PC-3 (cell line): ENCODE measurements around the gene SLC25A29. TPM values are rescaled to one million over a fixed set of nuclear protein-coding genes. Genes with fewer than 3 reads are reported as not detected.
A peak's percentile ranks its signal among the peaks of the same experiment; 100 is the strongest.

Source experiments
- ATAC-seq: fragments of 200-7000 bp; cut with Tn5 transposase; 2 replicates; pipeline ENCODE4 v1.9.1; 2020; ENCODE audit warnings: mild to moderate bottlenecking, moderate library complexity
- BruUV-seq: library from RNA; stranded (reverse); fragments of 400-500 nt; replicated peaks from 2 replicates; lab custom pipeline; 2021; lab: Mats Ljungman, UMichigan
- CTCF ChIA-PET: fragments of 300-600 bp; sonication (Branson Sonifier 250); formaldehyde crosslinking; loops from one replicate; lab custom pipeline; 2022; ENCODE audit warnings: antibody characterized with exemption; lab: Charles Lee
- POLR2A ChIA-PET: fragments of 300-600 bp; sonication (Branson Sonifier 250); formaldehyde crosslinking; loops from one replicate; lab custom pipeline; 2022; ENCODE audit warnings: antibody characterized with exemption; ENCODE audit not compliant: unreplicated experiment; lab: Charles Lee
- DNase-seq: peaks from one replicate; pipeline ENCODE4 v3.0.0-alpha.2; 2015
- H2AFZ ChIP-seq: fragments of 300-600 bp; sonication (generic); 2 replicates; pipeline ENCODE4 v1.6.0; 2016; ENCODE audit warnings: antibody characterized with exemption, low read length
- H3F3A ChIP-seq: fragments of 300-600 bp; sonication (generic); one replicate; pipeline ENCODE4 v1.6.0; 2017; ENCODE audit warnings: antibody characterized with exemption, low read length, control low read depth, mild to moderate bottlenecking; ENCODE audit not compliant: unreplicated experiment
- H3K27ac ChIP-seq: fragments of 300-600 bp; sonication (generic); 2 replicates; pipeline ENCODE4 v1.5.1; 2016; ENCODE audit warnings: mild to moderate bottlenecking, low read length
- H3K27me3 ChIP-seq: fragments of 300-600 bp; sonication (generic); 2 replicates; pipeline ENCODE4 v1.6.1; 2016; ENCODE audit warnings: low read length, mixed read lengths
- H3K36me3 ChIP-seq: fragments of 300-600 bp; sonication (generic); 2 replicates; pipeline ENCODE4 v1.6.1; 2016; ENCODE audit warnings: low read depth, mixed run types, low read length, mixed read lengths
- H3K4me1 ChIP-seq: fragments of 300-600 bp; sonication (generic); 2 replicates; pipeline ENCODE4 v1.5.1; 2016; ENCODE audit warnings: low read length; ENCODE audit not compliant: insufficient read depth
- H3K4me2 ChIP-seq: fragments of 300-600 bp; sonication (generic); 2 replicates; pipeline ENCODE4 v1.6.0; 2016; ENCODE audit warnings: low read length
- H3K4me3 ChIP-seq: fragments of 300-600 bp; sonication (generic); 2 replicates; pipeline ENCODE4 v1.5.1; 2016; ENCODE audit warnings: mild to moderate bottlenecking, low read length, mixed read lengths
- H3K79me2 ChIP-seq: fragments of 300-600 bp; sonication (generic); 2 replicates; pipeline ENCODE4 v1.6.1; 2017; ENCODE audit warnings: low read length, mixed read lengths
- H3K9ac ChIP-seq: fragments of 300-600 bp; sonication (generic); 2 replicates; pipeline ENCODE4 v1.6.0; 2016; ENCODE audit warnings: mild to moderate bottlenecking, low read length
- H3K9me2 ChIP-seq: fragments of 300-600 bp; sonication (generic); replicated peaks from 2 replicates; pipeline ENCODE4 v1.6.1; 2016; ENCODE audit warnings: mixed run types, low read length, mixed read lengths
- H3K9me3 ChIP-seq: fragments of 300-600 bp; sonication (generic); 2 replicates; pipeline ENCODE4 v1.6.1; 2016; ENCODE audit warnings: low read length, mixed read lengths
- H4K20me1 ChIP-seq: fragments of 300-600 bp; sonication (generic); 2 replicates; pipeline ENCODE4 v1.6.1; 2016; ENCODE audit warnings: low read length, mixed read lengths
- EZH2 ChIP-seq: fragments of 300-600 bp; sonication (generic); IDR thresholded peaks from one replicate; pipeline ENCODE4 v1.6.1; 2017; ENCODE audit warnings: antibody characterized with exemption, mild to moderate bottlenecking, low read length; ENCODE audit not compliant: unreplicated experiment
- EZH2phosphoT487 ChIP-seq: fragments of 300-600 bp; sonication (generic); IDR thresholded peaks from 2 replicates; pipeline ENCODE4 v1.6.1; 2018; ENCODE audit warnings: mild to moderate bottlenecking, antibody characterized with exemption, low read length, borderline replicate concordance
- intact Hi-C: fragments of 100-400 bp; cut with micrococcal nuclease; formaldehyde crosslinking; loops from 2 replicates; pipeline ENCODE4 v1.9.0; 2023
- total RNA-seq: library from RNA; depleted of rRNA; stranded (reverse); fragments of >200 nt; gene quantifications from 2 replicates; pipeline ENCODE4 v1.2.3, GENCODE V29; 2014
- TF ChIP-seq, protein P1 (sequence below): fragments of 300-600 bp; sonication (generic); conservative IDR thresholded peaks from 2 replicates; pipeline ENCODE4 v1.5.1; 2017; ENCODE audit warnings: antibody characterized with exemption, low read depth, mild to moderate bottlenecking, low read length

Gene SLC25A29
- total RNA-seq, 1 experiment from 2014 or later: 53.9 TPM

- Histone ChIP-seq H3K79me2 (peaks cover 17% of the 10 kb centered on the region), H3F3A (peaks cover 6% of the 10 kb centered on the region), H3K4me3 (no peak overlapping the region), H3K27me3 (no peaks in the 10 kb centered on the region), H3K27ac (peak overlapping the region; percentile 49), H3K4me2 (peak overlapping the region; percentile 53), H2AFZ (no peak overlapping the region), H3K36me3 (no peaks in the 10 kb centered on the region), H3K9me3 (no peaks in the 10 kb centered on the region), H4K20me1 (peaks cover 9% of the 10 kb centered on the region; the same call in 1 of the 2 replicates), H3K9ac (no peak overlapping the region), H3K4me1 (peaks cover 31% of the 10 kb centered on the region), H3K9me2 (no peaks in the 10 kb centered on the region)
- intact Hi-C loops: loop anchor here (1.0 to 2.0 kb wide), 2 partner anchors 18 to 75 kb away; no protein-coding TSS in a partner anchor
- TF ChIP-seq, protein P1, sequence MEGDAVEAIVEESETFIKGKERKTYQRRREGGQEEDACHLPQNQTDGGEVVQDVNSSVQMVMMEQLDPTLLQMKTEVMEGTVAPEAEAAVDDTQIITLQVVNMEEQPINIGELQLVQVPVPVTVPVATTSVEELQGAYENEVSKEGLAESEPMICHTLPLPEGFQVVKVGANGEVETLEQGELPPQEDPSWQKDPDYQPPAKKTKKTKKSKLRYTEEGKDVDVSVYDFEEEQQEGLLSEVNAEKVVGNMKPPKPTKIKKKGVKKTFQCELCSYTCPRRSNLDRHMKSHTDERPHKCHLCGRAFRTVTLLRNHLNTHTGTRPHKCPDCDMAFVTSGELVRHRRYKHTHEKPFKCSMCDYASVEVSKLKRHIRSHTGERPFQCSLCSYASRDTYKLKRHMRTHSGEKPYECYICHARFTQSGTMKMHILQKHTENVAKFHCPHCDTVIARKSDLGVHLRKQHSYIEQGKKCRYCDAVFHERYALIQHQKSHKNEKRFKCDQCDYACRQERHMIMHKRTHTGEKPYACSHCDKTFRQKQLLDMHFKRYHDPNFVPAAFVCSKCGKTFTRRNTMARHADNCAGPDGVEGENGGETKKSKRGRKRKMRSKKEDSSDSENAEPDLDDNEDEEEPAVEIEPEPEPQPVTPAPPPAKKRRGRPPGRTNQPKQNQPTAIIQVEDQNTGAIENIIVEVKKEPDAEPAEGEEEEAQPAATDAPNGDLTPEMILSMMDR: no peak
- no peak for TF ChIP-seq EZH2
- no peak for TF ChIP-seq EZH2phosphoT487
- ChIA-PET CTCF (interaction anchor here (0.6 to 1.3 kb wide), 4 partner anchors 18 to 248 kb away, joined by 3 to 11 read pairs (median 8); no protein-coding TSS in a partner anchor), POLR2A (no interaction called here)
- no TSS peak for BruUV-seq
- ATAC-seq: peak; percentile 27
- DNase-seq: peak; percentile 92
Observed at GRCh38 chr14:100302616-100303015, 3.6 kb downstream of the SLC25A29 start.

GRCh38 chr14:100299238-100299560 is 7.0 kb downstream of the SLC25A29 start:
- ATAC-seq (no peak), DNase-seq (no peak)
- Histone ChIP-seq H3K27me3 (no peaks in the 10 kb centered on the region), H4K20me1 (peaks cover 4% of the 10 kb centered on the region; the same call in 1 of the 2 replicates), H3K9ac (no peak overlapping the region), H3K27ac (no peak overlapping the region), H3K4me3 (no peak overlapping the region), H3K36me3 (no peaks in the 10 kb centered on the region), H3K79me2 (peaks cover 4% of the 10 kb centered on the region; the same call in 1 of the 2 replicates), H2AFZ (no peak overlapping the region), H3F3A (peaks cover 6% of the 10 kb centered on the region), H3K9me2 (no peaks in the 10 kb centered on the region), H3K4me1 (peaks cover 14% of the 10 kb centered on the region), H3K4me2 (no peak overlapping the region), H3K9me3 (no peaks in the 10 kb centered on the region)
- POLR2A ChIA-PET: no interaction called here
- intact Hi-C loops: no loop called here
- TF ChIP-seq EZH2: no peak
- TF ChIP-seq, protein P1: no peak
- no peak for TF ChIP-seq EZH2phosphoT487
- no TSS peak for BruUV-seq
- CTCF ChIA-PET: no interaction called here

DNA sequence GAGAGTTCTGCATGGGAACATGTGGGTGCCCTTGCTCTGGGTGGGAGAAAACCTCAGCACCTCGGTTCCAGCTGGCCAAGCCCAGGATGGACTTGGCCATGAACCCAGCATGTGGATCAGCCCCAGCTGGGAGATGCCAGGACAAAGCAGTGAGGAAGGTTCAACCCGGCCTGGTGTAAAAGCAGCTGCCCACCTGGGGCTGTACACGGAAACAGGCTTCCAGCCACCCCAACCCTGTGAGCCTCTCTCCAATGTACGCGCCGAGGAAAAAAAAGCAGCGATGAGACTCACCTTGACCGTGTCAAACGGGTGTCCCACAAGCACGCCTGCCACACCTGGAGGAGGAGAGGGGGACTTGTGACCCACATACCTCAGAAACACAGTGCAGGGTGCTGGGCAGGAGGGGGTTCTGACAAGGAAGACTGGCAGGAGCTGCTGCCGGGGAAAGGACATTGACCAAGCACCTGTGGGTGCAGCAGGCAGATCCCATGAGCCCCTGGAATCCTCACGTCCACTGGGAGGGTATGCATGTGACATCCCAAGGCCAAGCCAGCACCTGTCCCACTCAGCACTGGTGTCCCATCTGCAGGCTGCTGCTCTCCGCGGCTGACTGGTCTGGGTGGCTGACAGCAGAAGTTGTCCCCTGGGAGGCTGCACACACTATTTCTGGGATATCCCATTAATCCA is 7.5 kb downstream of the SLC25A29 start:
- CTCF ChIA-PET: no interaction called here
- no peak overlapping the region for H3K27ac ChIP-seq
- no peak for ATAC-seq

More for the DNA sequence above, 7.5 kb downstream of the SLC25A29 start:
- Histone ChIP-seq H3K36me3 (no peaks in the 10 kb centered on the region), H3K9me2 (no peaks in the 10 kb centered on the region), H2AFZ (no peak overlapping the region), H3K27me3 (no peaks in the 10 kb centered on the region), H3K79me2 (no peaks in the 10 kb centered on the region), H3K4me1 (peaks cover 10% of the 10 kb centered on the region), H3K9me3 (no peaks in the 10 kb centered on the region), H3K4me3 (no peak overlapping the region), H3K9ac (no peak overlapping the region), H4K20me1 (no peaks in the 10 kb centered on the region), H3K4me2 (no peak overlapping the region), H3F3A (peaks cover 6% of the 10 kb centered on the region)
- POLR2A ChIA-PET: no interaction called here
- TF ChIP-seq, protein P1: no peak
- TF ChIP-seq EZH2phosphoT487 (no peak), EZH2 (no peak)
- no TSS peak for BruUV-seq
- DNase-seq: no peak
- intact Hi-C loops: no loop called here
